CD4-positive, alpha-beta T cell treated with Interleukin-4 for 4 hours (primary cell): Measurements from ENCODE around the gene RBM17.
"Not testable (repeated sequence)": the region's sequence is repeated elsewhere in the genome, so short reads cannot be mapped to it uniquely, and the experiment has no call there.

ENCODE experiments used
- DNase-seq: peaks from one replicate; pipeline ENCODE4 v3.0.0-alpha.2; 2020

RBM17 gene

GRCh38 chr10:6114299-6114698 lies 25.5 kb downstream of the RBM17 start:
- DNase-seq = no peak

DNA sequence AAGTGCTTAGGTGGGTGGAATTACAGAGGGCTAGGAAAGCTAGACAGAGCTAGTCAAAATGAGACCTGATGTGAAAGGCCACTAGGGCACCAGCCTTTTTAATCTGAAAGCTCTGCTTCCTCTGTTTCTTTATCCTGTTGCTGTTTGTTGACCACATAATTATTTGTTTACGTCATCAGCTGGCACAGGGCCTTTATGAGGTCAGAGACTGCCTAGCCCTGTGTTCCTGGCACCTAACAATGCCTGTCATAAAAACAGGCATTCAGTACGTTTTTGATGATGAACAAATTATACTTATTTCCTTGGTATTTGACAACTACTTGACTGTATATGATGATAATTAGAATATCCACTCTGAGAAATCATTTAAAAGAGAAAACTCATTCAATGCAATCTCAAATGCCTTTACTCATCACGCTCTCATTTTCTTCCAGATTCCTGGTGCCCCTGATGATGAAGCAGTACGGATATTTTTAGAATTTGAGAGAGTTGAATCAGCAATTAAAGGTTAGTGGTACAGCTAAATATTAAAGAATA lies 26.0 kb downstream of the RBM17 start:
- no peak for DNase-seq

DNA sequence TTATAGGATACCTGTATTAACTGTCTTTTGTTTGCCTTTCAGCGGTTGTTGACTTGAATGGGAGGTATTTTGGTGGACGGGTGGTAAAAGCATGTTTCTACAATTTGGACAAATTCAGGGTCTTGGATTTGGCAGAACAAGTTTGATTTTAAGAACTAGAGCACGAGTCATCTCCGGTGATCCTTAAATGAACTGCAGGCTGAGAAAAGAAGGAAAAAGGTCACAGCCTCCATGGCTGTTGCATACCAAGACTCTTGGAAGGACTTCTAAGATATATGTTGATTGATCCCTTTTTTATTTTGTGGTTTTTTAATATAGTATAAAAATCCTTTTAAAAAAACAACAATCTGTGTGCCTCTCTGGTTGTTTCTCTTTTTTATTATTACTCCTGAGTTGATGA lies 26.6 kb downstream of the RBM17 start:
- DNase-seq = no peak

DNA sequence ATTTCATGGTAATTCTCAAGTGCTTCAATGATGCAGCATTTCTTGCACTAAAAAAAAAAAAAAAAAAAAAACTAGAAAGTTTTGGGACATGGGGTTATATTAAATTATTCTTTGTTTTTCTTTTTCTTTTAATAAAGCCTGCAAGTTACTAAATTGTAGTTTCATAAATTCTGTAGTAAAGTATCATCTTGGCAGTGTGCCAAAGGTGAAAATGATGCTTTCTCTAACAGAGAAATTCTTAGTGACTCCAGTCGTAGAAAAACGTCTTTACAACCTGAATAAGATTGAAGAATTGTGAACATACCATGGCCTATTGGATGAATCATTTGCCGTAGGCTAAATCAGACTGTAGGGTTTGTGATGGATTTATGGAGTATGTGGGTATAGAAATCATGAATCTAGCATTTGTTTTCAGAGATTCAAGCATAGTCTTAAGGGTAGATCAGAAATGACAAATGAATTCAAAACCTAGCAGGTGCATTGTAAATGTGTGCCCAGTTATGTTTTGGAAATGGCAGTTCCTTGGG lies 27.1 kb downstream of the RBM17 start:
- DNase-seq = no peak

DNA sequence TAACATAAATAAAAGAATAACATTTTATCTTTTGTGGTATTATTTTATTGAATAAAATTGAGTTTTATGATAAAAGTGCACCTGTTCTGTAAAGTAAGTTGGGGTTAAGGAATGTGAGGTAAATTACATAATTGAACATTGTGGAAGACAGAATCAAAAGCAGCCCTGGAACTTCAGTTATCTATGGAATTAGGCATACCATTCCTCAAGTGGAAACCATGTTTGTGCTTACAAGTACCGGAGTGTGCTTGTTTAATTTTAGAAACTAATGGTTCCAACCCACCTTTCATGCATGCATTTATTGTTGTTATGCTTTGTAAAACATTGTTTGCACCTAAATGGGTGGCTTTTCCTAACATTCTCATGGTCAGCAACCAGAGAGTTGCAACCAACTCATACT lies 28.0 kb downstream of the RBM17 start:
- no peak for DNase-seq

DNA sequence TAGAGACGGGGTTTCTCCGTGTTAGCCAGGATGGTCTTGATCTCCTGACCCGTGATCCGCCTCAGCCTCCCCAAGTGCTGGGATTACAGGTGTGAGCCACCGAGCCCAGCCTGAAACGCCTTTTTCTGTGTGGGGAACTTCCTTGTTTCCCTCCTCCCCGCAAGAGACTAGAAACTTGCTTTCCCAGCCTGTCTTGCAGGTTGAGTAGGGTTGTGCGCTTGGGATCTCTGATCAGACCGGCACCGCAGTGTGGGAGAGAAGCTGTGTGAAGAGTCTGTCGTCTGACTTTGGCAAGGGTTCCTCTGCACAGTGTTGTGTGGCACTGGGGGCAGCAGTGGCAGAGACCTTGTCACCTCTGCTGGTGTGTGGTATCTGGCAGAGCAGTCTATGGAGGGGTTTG lies 28.9 kb downstream of the RBM17 start:
- no peak for DNase-seq

GRCh38 chr10:6119423-6119822 lies 30.6 kb downstream of the RBM17 start:
- no peak for DNase-seq

DNA sequence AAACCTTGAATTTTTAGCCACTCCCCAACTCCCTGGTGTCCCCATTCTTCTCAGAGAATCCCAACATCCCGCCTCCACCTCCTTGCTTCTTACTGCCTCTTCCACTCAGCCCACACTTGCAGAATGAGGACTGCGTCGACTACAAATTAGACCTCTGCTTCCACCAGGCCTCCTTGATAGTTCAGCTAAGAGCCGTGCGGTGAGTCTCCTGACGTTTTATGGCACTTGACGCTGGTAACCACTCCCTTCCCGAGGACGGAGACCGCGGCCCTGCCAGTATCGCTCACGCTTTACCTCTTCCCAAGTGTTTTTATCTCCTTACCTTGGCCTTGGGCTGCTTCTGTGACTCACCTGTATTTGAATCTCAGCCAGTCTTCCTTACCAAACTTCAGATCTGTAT lies 31.1 kb downstream of the RBM17 start:
- DNase-seq = no peak

- DNase-seq = no peak
Measured at GRCh38 chr10:6120691-6121090, 31.9 kb downstream of the RBM17 start.

DNA sequence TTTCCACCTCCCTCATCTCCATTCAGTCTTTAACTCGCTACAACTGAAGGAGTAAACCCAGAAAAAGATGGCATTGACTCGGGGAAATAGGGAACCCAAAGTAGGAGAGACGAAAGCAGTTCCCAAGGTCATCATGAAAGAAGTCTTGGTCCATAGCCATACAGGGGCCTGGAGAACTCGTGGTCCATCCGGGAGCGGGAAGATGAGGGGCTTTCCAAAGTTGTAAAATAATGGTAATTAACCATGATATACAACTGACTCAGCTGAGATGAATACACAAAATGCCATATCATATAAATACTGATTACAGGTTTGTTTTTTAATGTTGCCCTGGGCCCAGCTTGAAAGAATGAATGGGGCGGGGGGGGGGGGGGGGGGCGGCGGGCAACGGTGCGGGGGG lies 32.3 kb downstream of the RBM17 start:
- DNase-seq = no peak

DNA sequence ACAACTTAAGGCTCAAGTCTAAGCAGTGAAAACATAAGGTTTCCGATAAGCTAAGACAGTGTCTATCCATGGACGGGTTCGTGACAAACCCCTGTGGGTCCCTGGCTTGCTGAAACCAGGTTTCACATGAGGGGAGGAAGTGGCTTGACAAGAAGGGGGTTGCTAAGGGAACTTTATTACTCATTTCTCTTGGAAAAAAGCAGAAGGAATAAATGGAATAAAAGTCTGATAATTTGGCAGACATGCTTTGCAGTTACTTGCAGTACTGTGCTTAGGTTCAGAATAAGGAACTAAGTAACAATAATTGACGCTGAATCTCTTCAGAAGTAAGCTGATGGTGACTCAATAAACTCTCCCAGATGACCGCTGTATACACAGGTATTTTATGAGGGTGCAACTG lies 34.7 kb downstream of the RBM17 start:
- no peak for DNase-seq

DNA sequence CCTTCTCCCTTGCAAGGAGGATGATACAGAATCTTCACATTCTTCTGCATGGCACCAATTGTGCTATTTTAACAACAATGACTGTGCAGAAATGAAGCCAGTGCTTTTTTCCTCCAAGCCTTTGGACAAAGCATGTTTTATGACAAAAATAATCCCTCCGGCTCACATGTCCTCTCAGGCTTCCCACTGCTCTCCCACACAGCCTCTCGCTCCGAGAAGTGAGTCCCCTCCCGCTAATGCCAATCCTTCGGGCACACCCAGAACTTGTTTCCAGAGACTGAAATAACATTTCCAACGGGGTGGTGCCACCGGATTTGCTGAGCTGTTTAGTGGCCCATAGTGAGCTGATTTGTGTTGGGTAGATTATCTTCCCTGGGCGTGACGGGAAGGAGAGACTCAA lies 35.8 kb downstream of the RBM17 start:
- no peak for DNase-seq

- DNase-seq = not testable (repeated sequence)
Measured at GRCh38 chr10:6127461-6127860, 38.6 kb downstream of the RBM17 start.

GRCh38 chr10:6128087-6128486 lies 39.3 kb downstream of the RBM17 start:
- no peak for DNase-seq

GRCh38 chr10:6128591-6129251 lies 39.9 kb downstream of the RBM17 start:
- DNase-seq = no peak

- DNase-seq = no peak
Measured at GRCh38 chr10:6130848-6131470, 42.1 kb downstream of the RBM17 start.

GRCh38 chr10:6133331-6134098 lies 44.7 kb downstream of the RBM17 start:
- no peak for DNase-seq

DNA sequence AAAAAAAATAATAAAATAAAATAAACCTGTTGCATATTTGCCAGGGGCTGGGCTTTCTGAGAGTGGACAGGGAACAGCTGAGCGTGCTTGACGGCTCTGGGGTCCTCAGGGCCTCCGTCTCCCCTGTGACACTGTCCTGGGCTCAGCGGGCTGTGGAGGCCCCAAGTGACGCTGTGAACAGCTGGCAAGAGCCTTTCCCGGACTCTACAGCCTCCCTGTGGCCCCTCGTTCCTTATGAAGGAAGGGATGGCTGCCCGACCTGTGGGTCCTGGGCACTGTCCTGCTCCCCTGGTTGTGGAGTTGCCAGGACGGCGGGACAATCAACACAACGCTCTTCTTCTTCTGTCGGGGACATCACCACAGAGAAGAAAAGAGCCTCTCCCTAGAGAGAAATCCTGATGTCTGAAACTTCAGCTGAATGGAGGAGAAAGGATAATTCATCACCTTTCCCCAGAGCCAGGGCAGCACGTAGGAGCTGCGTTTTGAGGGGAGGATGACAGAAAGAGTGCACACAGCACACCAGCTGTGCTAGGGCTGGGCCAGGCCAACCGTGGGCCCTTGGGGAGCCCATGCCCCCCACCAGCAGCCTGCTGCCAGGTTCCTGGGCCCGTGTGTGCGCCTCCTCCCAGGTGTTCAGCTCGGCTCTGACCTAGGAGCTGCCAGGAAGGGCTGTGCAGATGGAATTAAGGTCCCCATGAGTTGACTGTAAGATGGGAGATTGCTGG lies 45.4 kb downstream of the RBM17 start:
- no peak for DNase-seq

DNA sequence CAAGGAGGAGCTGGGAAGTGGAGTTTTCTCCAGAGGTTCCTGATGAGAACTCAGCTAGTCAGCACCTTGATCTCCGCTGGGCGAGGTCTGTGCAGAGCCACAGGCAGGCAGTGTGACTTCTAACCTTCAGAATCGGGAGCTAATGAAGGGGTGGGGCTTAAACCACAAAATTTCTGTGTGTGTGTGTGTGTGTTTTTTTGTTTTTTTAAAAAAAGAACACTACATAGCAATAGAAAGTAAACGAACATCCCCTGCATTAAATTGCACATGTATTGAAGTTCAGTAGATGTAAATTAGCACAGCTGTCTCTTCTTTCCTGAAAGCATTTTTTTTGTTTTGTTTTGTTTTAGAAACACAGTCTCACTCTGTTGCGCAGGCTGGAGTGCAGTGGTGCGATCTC lies 46.2 kb downstream of the RBM17 start:
- peak; percentile 74 for DNase-seq

GRCh38 chr10:6135589-6136168 lies 46.8 kb downstream of the RBM17 start:
- no peak for DNase-seq

- DNase-seq = peak; percentile 52
Measured at GRCh38 chr10:6136215-6137201, 47.7 kb downstream of the RBM17 start.
